ENCODE data around the gene HIVEP3.

HIVEP3 gene

GRCh38 chr1:41608211-41608610 is 310.5 kb downstream of the HIVEP3 start:
- no peak for DNase-seq

- no peak for DNase-seq
Measured at GRCh38 chr1:41607808-41608207, 310.9 kb downstream of the HIVEP3 start.

GRCh38 chr1:41599912-41600311 is 318.8 kb downstream of the HIVEP3 start:
- DNase-seq = no peak

- DNase-seq = no peak
Measured at GRCh38 chr1:41598325-41598724, 320.4 kb downstream of the HIVEP3 start.

- DNase-seq = no peak
Measured at GRCh38 chr1:41592451-41593125, 326.1 kb downstream of the HIVEP3 start.

GRCh38 chr1:41591891-41592290 is 326.8 kb downstream of the HIVEP3 start:
- no peak for DNase-seq

GRCh38 chr1:41590331-41590730 is 328.4 kb downstream of the HIVEP3 start:
- no peak for DNase-seq

GRCh38 chr1:41589395-41589794 is 329.3 kb downstream of the HIVEP3 start:
- DNase-seq = no peak

GRCh38 chr1:41588334-41588875 is 330.3 kb downstream of the HIVEP3 start:
- no peak for DNase-seq

- no peak for DNase-seq
Measured at GRCh38 chr1:41587791-41588190, 330.9 kb downstream of the HIVEP3 start.

- no peak for DNase-seq
Measured at GRCh38 chr1:41586230-41586629, 332.5 kb downstream of the HIVEP3 start.

GRCh38 chr1:41583658-41584547 is 334.8 kb downstream of the HIVEP3 start:
- no peak for DNase-seq

- no peak for DNase-seq
Measured at GRCh38 chr1:41582851-41583657, 335.7 kb downstream of the HIVEP3 start.

- no peak for DNase-seq
Measured at GRCh38 chr1:41582351-41582750, 336.4 kb downstream of the HIVEP3 start.

- DNase-seq = no peak
Measured at GRCh38 chr1:41582004-41582325, 336.8 kb downstream of the HIVEP3 start.

- no peak for DNase-seq
Measured at GRCh38 chr1:41581216-41582003, 337.3 kb downstream of the HIVEP3 start.

GRCh38 chr1:41580520-41581172 is 338.1 kb downstream of the HIVEP3 start:
- DNase-seq = no peak

GRCh38 chr1:41580021-41580420 is 338.7 kb downstream of the HIVEP3 start:
- DNase-seq = no peak

- no peak for DNase-seq
Measured at GRCh38 chr1:41578712-41579335, 339.9 kb downstream of the HIVEP3 start.

- DNase-seq = no peak
Measured at GRCh38 chr1:41576620-41577019, 342.1 kb downstream of the HIVEP3 start.

GRCh38 chr1:41576206-41576605 is 342.5 kb downstream of the HIVEP3 start:
- DNase-seq = no peak
